Memory B cell (primary cell): ENCODE results near the gene NPHP4.

Source experiments
- ATAC-seq: fragments of 150-1000 bp; cut with Tn5 transposase; 2 replicates; pipeline ENCODE4 v1.10.0; 2021; ENCODE audit warnings: low read depth, mild to moderate bottlenecking, moderate library complexity
- DNase-seq, 2 donors: peaks; one replicate each; pipeline ENCODE4 v3.0.0; 2022; ENCODE audit warnings: low spot score in 2 of 2
- H3K27ac Mint-ChIP-seq: one replicate; pipeline ENCODE4 v1.8.0; 2022; ENCODE audit warnings: mild to moderate bottlenecking, moderate library complexity, mixed read lengths
- H3K27me3 Mint-ChIP-seq: one replicate; pipeline ENCODE4 v1.8.0; 2022; ENCODE audit warnings: mixed read lengths
- H3K36me3 Mint-ChIP-seq: one replicate; pipeline ENCODE4 v1.8.0; 2022; ENCODE audit warnings: mild to moderate bottlenecking, mixed read lengths
- H3K4me1 Mint-ChIP-seq: one replicate; pipeline ENCODE4 v1.8.0; 2022; ENCODE audit warnings: mixed read lengths
- H3K4me3 Mint-ChIP-seq: one replicate; pipeline ENCODE4 v1.8.0; 2022; ENCODE audit warnings: mild to moderate bottlenecking, moderate library complexity, mixed read lengths
- H3K9me3 Mint-ChIP-seq: one replicate; pipeline ENCODE4 v1.8.0; 2022; ENCODE audit warnings: mixed read lengths

Gene NPHP4

GRCh38 chr1:5868931-5869500 lies 123.2 kb downstream of the NPHP4 start:
- no peak overlapping the region for H3K4me3 Mint-ChIP-seq
- H3K4me1 Mint-ChIP-seq, result peaks cover 3% of the 10 kb centered on the region
- peaks cover 9% of the 10 kb centered on the region for H3K36me3 Mint-ChIP-seq
- no peak overlapping the region for H3K27ac Mint-ChIP-seq
- H3K9me3 Mint-ChIP-seq, result peaks cover 5% of the 10 kb centered on the region
- ATAC-seq (no peak), DNase-seq (no peak)
- H3K27me3 Mint-ChIP-seq, result no peaks in the 10 kb centered on the region

- no peak for ATAC-seq
- Mint-ChIP-seq H3K27me3 (no peaks in the 10 kb centered on the region), H3K9me3 (peaks cover 5% of the 10 kb centered on the region), H3K36me3 (peaks cover 4% of the 10 kb centered on the region), H3K4me1 (peaks cover 3% of the 10 kb centered on the region), H3K4me3 (no peak overlapping the region), H3K27ac (no peak overlapping the region)
- DNase-seq, result no peak
These were observed 126.5 kb downstream of the NPHP4 start for GRCh38 chr1:5865774-5866173.

- Mint-ChIP-seq H3K27me3 (no peaks in the 10 kb centered on the region), H3K4me3 (no peak overlapping the region), H3K36me3 (peaks cover 4% of the 10 kb centered on the region), H3K4me1 (peaks cover 3% of the 10 kb centered on the region), H3K9me3 (peaks cover 5% of the 10 kb centered on the region), H3K27ac (no peak overlapping the region)
- no peak for DNase-seq
- ATAC-seq, result no peak
These were observed 127.2 kb downstream of the NPHP4 start for GRCh38 chr1:5865056-5865455.

GRCh38 chr1:5864256-5864655 lies 128.0 kb downstream of the NPHP4 start:
- DNase-seq, result no peak
- peaks cover 2% of the 10 kb centered on the region for H3K36me3 Mint-ChIP-seq
- no peak overlapping the region for H3K4me3 Mint-ChIP-seq
- H3K4me1 Mint-ChIP-seq, result peaks cover 3% of the 10 kb centered on the region
- H3K27me3 Mint-ChIP-seq, result no peaks in the 10 kb centered on the region
- no peak for ATAC-seq
- no peak overlapping the region for H3K27ac Mint-ChIP-seq
- peaks cover 5% of the 10 kb centered on the region for H3K9me3 Mint-ChIP-seq

GRCh38 chr1:5863238-5863637 lies 129.0 kb downstream of the NPHP4 start:
- no peaks in the 10 kb centered on the region for H3K9me3 Mint-ChIP-seq

GRCh38 chr1:5861871-5862825 lies 130.1 kb downstream of the NPHP4 start:
- no peak overlapping the region for H3K27ac Mint-ChIP-seq
- ATAC-seq (no peak), DNase-seq (no peak)
- no peak overlapping the region for H3K4me3 Mint-ChIP-seq
- no peaks in the 10 kb centered on the region for H3K4me1 Mint-ChIP-seq
- no peaks in the 10 kb centered on the region for H3K9me3 Mint-ChIP-seq
- H3K36me3 Mint-ChIP-seq, result peaks cover 2% of the 10 kb centered on the region
- no peaks in the 10 kb centered on the region for H3K27me3 Mint-ChIP-seq

More at GRCh38 chr1:5863238-5863637, 129.0 kb downstream of the NPHP4 start:
- Mint-ChIP-seq H3K4me1 (no peaks in the 10 kb centered on the region), H3K27ac (no peak overlapping the region), H3K36me3 (peaks cover 2% of the 10 kb centered on the region), H3K27me3 (no peaks in the 10 kb centered on the region), H3K4me3 (no peak overlapping the region)
- no peak for ATAC-seq
- no peak for DNase-seq

GRCh38 chr1:5860277-5860676 lies 131.9 kb downstream of the NPHP4 start:
- Mint-ChIP-seq H3K4me3 (no peak overlapping the region), H3K27me3 (no peaks in the 10 kb centered on the region), H3K9me3 (no peaks in the 10 kb centered on the region), H3K4me1 (no peaks in the 10 kb centered on the region), H3K36me3 (peaks cover 2% of the 10 kb centered on the region), H3K27ac (no peak overlapping the region)
- no peak for DNase-seq
- no peak for ATAC-seq

- Mint-ChIP-seq H3K9me3 (no peaks in the 10 kb centered on the region), H3K4me1 (no peaks in the 10 kb centered on the region), H3K27ac (no peak overlapping the region), H3K27me3 (no peaks in the 10 kb centered on the region), H3K4me3 (no peak overlapping the region), H3K36me3 (peaks cover 2% of the 10 kb centered on the region)
- ATAC-seq, result no peak
- no peak for DNase-seq
These were observed 132.5 kb downstream of the NPHP4 start for GRCh38 chr1:5859766-5860165.

- Mint-ChIP-seq H3K4me3 (no peak overlapping the region), H3K27me3 (no peaks in the 10 kb centered on the region), H3K4me1 (no peaks in the 10 kb centered on the region), H3K36me3 (peaks cover 2% of the 10 kb centered on the region), H3K9me3 (no peaks in the 10 kb centered on the region), H3K27ac (no peak overlapping the region)
- DNase-seq (no peak), ATAC-seq (no peak)
These were observed 133.3 kb downstream of the NPHP4 start for GRCh38 chr1:5858844-5859407.

GRCh38 chr1:5858246-5858645 lies 134.0 kb downstream of the NPHP4 start:
- DNase-seq (no peak), ATAC-seq (no peak)
- H3K36me3 Mint-ChIP-seq, result peaks cover 2% of the 10 kb centered on the region

GRCh38 chr1:5857508-5858090 lies 134.6 kb downstream of the NPHP4 start:
- Mint-ChIP-seq H3K4me1 (no peaks in the 10 kb centered on the region), H3K27me3 (no peaks in the 10 kb centered on the region), H3K36me3 (peaks cover 2% of the 10 kb centered on the region), H3K4me3 (no peak overlapping the region), H3K9me3 (peaks cover 2% of the 10 kb centered on the region), H3K27ac (no peak overlapping the region)
- ATAC-seq, result no peak
- DNase-seq, result no peak

More at GRCh38 chr1:5858246-5858645, 134.0 kb downstream of the NPHP4 start:
- Mint-ChIP-seq H3K27me3 (no peaks in the 10 kb centered on the region), H3K4me1 (no peaks in the 10 kb centered on the region), H3K27ac (no peak overlapping the region), H3K9me3 (peaks cover 2% of the 10 kb centered on the region), H3K4me3 (no peak overlapping the region)

GRCh38 chr1:5857011-5857410 lies 135.2 kb downstream of the NPHP4 start:
- no peak for DNase-seq
- ATAC-seq, result no peak
- no peaks in the 10 kb centered on the region for H3K27me3 Mint-ChIP-seq
- no peak overlapping the region for H3K27ac Mint-ChIP-seq
- H3K4me1 Mint-ChIP-seq, result no peaks in the 10 kb centered on the region
- no peaks in the 10 kb centered on the region for H3K36me3 Mint-ChIP-seq
- H3K9me3 Mint-ChIP-seq, result peaks cover 2% of the 10 kb centered on the region
- H3K4me3 Mint-ChIP-seq, result no peak overlapping the region

- DNase-seq (no peak), ATAC-seq (no peak)
- no peak overlapping the region for H3K4me3 Mint-ChIP-seq
- H3K27me3 Mint-ChIP-seq, result no peaks in the 10 kb centered on the region
- no peaks in the 10 kb centered on the region for H3K4me1 Mint-ChIP-seq
- no peaks in the 10 kb centered on the region for H3K36me3 Mint-ChIP-seq
- peaks cover 2% of the 10 kb centered on the region for H3K9me3 Mint-ChIP-seq
- H3K27ac Mint-ChIP-seq, result no peak overlapping the region
These were observed 135.9 kb downstream of the NPHP4 start for GRCh38 chr1:5856246-5856815.
